ENCODE results near the gene MPL.

MPL gene

DNA sequence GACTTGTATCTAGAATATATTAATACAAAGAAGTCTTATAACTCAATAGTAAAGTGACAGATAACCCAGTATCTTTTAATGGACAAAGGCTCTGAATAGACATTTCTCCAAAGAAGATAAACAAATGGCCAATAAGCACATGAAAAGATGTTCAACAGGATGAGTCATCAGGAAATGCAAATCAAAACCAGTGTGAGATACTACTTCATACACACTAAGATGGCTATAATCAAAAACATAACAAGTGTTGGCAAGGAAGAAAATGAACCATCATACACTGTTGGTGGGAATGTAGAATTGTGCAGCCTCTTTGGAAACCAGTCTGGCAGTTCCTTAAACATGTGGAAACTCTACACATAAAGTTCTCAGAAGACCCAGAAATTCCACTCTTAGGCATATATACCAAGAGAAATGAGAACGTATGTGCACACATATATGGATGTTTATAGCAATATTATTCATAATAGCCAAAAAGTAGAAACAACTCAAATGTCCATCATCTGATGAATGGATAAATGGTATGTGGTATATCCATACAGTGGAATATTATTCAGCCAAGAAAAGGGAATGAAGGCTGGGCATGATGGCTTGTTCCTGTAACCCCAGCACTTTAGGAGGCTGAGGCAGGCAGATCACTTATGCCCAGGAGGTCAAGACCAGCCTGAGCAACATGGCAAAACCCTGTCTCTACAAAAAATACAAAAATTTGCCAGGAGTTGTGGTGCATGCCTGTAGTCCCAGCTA is 9.9 kb upstream of the MPL start:
- peak; percentile 35 for DNase-seq

DNA sequence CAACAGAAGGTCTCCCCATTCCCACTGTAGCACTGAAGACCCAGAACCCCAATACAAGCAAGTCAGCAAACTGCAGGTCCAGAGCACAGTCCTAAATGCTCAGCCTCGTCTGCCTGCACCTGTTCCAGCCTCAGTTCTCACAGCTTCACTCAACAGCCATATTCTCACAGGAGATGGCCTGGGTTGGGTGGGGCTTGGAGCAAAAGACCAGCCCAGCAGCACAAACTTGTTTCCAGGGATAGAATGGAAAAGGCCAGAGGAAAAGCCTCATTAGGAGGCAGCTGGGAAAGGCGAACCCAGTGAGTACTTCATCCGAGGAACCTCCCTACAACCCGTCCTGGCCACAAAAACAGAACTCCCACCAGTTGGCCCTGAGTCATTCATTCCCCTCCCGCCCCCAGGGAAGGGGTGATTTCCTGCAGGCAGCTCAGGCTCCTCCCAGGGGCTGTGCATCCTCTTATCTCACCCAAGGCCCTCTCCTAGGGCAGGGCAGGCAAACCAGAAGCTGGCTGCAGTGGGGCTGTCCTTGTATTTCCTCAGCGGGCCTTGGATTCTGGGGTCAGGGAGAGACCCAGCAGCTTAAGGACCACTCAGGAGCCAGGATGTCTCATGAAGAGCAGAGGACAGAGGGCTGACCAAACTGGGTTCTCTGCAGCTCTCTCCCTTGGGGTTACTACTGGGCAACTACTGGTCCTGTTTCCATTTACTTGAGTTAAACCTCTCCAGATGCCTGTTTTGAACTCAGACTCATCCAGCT is 7.4 kb upstream of the MPL start:
- peak; percentile 77 for DNase-seq

DNA sequence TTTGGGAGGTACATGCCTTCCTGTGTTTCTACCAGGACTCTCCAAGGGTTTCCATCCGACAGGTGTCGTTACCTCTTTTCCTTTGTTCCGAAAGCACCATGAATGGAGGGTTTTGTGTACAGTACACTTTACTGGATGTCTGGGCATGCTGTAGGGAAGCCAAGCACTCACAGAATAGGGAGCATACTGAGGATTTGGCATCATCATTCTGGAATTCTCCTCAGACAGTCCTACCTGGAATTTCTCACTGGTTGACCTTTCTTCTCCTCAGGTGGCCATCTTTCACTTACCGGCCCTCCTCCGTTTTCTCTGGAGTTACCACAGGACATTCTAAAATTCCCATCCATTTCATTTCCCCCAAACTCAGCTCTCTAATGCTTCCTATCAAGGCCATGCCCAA is 5.9 kb upstream of the MPL start:
- DNase-seq, result no peak

GRCh38 chr1:43334453-43335205 is 3.0 kb upstream of the MPL start:
- no peak for DNase-seq

- DNase-seq, result no peak
These were observed 383 bp downstream of the MPL start for GRCh38 chr1:43338001-43338400.

DNA sequence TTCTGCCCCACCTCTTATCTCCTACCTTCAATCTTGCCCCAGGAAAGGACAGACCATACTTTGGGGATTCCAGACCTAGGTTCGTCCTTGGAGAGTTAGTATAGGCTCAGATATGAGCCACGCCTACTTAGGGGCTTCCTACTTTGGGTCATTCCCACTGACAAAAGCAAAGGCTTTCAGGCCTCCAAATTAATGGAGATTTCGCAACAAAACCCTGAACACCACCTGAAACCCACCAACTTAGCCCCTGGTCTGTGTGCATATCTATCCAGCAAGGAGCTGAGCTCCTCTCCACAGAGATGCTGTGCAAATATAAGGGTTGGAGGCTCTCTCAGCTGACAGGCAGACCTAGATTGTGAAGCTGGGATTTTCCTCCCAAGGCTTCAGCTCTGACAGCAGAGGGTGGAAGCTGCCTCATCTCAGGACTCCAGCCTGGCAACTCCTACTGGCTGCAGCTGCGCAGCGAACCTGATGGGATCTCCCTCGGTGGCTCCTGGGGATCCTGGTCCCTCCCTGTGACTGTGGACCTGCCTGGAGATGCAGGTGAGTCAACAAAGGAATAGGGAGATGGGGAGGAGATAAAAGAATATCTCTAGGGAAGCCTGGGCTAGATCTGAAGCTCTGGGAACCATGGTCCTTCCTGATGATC is 2.1 kb downstream of the MPL start:
- no peak for DNase-seq

GRCh38 chr1:43340559-43340958 is 2.9 kb downstream of the MPL start:
- no peak for DNase-seq

DNA sequence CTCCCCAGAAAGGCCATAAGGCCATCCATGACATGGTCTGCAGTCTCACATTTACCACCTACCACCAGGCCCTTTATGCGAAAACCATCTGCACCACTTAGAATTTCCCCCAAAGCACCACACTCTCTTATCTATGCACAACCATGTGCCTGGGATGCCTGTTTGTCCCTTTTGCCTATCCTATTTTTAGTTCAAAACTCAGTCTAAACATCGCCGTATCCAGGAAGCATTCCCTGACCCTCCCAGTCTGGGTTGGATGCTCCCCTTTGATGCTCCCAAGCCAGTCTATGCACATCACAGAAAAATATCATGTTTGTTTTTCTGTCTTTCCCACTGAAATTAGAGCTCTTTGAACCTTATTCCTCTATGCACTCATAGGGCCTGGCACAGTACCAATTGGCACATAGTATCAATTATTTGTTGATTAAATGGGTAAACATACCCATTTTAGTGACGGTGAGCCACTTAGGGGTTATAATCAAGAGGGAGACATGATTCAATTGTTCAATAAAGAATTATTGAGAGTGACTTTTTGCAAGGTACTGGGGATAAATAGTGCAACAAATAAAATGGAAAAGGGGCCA is 6.7 kb downstream of the MPL start:
- DNase-seq, result no peak

- DNase-seq, result no peak
These were observed 7.5 kb downstream of the MPL start for GRCh38 chr1:43345120-43345519.

DNA sequence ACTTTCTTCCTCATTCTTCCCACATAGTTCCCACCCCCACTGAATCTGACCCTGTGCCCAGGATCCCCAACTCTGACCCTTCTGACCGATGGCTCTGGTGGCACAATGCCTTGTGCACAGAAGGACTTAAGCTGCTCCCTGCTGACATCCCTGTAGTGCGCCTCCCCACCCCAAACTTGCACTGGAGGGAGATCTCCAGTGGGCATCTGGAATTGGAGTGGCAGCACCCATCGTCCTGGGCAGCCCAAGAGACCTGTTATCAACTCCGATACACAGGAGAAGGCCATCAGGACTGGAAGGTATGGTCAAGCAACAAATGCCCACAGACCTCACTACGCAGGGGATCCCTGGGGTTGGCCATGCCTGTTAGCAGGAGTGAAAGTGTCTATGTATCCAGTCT is 9.0 kb downstream of the MPL start:
- DNase-seq, result no peak

GRCh38 chr1:43348343-43348808 is 10.8 kb downstream of the MPL start:
- DNase-seq, result no peak

DNA sequence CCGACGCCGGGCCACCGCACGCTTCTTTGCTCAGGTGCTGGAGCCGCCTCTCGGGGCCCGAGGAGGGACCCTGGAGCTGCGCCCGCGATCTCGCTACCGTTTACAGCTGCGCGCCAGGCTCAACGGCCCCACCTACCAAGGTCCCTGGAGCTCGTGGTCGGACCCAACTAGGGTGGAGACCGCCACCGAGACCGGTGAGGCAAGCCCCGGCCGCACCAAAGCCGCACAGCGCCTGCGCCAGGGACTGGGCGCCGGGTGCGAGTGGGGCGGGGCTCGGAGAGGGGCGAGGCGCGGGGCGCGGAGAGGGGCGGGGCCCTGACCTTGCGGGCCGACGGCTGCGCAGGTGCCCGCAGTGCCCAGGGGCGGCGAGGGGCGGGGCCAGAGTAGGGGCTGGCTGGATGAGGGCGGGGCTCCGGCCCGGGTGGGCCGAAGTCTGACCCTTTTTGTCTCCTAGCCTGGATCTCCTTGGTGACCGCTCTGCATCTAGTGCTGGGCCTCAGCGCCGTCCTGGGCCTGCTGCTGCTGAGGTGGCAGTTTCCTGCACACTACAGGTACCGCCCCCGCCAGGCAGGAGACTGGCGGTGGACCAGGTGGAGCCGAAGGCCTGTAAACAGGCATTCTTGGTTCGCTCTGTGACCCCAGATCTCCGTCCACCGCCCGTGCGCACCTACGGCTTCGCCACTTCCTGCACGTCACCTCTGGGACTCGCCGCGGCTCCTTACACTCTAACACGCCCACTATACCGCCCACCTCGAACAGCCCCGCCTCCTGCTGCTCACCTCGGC is 11.4 kb downstream of the MPL start:
- DNase-seq, result peak; percentile 30

DNA sequence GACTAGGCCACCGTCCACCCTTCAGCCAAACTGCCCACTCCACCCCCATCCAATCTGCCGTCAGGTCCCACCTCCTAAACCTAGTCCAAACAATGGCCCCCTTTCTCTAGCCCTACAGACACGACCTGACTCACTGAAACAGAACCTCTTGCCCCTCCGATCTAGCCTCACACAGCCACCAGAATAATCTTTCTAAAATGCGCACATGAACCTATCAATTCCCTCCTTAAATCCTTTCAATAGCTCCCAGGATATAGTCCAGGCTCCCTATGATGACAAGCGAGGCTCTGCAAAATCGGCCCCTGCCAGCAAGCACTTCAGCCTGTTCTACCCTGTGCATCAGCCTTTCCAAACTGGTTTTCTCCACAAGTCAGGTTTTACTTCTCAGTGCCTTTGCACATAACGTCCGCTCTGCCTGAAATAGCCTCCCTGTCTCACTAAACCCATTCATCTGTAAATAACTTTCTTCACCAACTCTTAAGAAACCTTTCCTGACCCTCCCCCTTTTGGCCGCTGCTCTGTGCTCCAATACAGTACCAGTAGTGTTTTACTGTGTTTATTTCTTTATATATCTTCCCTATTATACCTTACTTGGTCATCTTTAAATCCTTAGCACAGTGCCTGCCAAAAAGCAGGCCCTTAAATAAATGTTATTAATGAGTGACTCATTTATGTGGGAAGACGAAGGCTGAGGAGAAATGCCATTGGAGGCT is 12.1 kb downstream of the MPL start:
- peak; percentile 76 for DNase-seq

DNA sequence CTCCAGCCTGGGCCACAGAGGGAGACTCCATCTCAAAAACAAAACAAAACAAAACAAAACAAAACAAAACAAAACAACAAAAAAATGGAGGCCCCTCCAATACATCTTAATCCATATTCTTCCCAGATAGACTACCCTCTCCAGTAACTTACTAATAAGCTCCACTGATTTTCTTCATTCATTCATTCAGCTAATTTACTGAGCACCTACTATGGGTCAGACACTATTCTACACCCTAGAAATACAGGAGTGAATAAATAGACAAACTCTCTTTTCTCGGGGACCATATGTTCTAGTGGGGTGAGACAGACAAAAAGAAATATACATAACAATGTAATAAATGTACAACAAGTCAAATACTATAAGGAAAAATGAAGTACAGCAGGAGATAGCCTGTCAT is 13.4 kb downstream of the MPL start:
- DNase-seq, result no peak

GRCh38 chr1:43351421-43352350 is 14.1 kb downstream of the MPL start:
- no peak for DNase-seq

DNA sequence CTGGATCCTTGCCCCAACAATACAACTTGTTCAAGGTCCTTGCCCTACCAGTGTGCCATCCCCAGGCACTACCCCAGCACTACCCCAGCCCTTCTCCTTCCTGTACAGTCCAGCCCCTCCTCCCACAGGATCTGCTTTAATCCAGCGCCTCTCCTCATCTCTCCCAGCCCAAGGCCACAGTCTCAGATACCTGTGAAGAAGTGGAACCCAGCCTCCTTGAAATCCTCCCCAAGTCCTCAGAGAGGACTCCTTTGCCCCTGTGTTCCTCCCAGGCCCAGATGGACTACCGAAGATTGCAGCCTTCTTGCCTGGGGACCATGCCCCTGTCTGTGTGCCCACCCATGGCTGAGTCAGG is 14.7 kb downstream of the MPL start:
- DNase-seq, result no peak

- DNase-seq, result no peak
These were observed 15.3 kb downstream of the MPL start for GRCh38 chr1:43352881-43353280.

DNA sequence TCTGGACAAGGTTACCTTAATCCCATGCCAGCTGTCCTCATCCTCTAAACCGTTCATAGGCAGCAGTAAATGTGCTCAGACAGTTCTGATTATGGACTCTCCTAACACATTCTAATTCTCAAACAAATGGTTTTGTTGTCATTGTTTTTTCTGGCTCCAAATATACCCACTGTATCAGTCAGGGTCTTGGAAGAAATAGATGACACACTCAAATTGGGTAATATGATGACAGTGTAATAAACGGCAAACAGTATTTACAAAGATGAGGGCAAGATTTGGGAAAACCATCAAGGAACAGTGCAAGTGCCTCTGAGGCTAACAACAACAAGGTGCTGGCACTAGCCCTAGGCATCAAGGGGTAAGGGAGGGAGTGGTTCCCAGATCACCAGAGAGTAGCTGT is 16.9 kb downstream of the MPL start:
- no peak for DNase-seq

GRCh38 chr1:43354936-43355335 is 17.3 kb downstream of the MPL start:
- DNase-seq, result no peak

DNA sequence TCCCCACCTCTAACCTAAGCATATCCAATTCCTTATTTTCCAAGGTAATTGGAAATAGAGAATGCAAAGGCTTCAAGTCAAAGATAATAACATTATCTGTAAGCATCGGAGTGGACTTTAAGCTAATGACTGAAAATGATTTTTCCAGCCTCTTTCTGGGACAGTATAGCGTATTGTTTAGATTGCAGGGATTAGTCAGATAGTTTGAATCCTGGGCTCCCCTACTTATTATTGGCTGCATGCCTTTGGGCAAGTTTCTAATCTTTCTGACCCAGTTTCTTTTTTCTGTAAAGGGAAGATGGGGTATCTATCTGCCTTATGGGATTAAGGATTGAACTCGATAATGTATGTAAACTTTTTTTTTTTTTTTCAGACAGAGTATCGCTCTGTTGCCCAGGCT is 19.6 kb downstream of the MPL start:
- DNase-seq, result no peak
